Medulla oblongata (tissue), 1 donor: ENCODE measurements around the gene STARD8.

ENCODE experiments used
- DNase-seq: peaks from one replicate; pipeline ENCODE4 v3.0.0-alpha.2; 2015; ENCODE audit errors: extremely low spot score

The STARD8 gene

GRCh38 chrX:68690936-68691501, 43.6 kb downstream of the STARD8 start:
- DNase-seq = no peak

GRCh38 chrX:68691921-68692320, 44.5 kb downstream of the STARD8 start:
- no peak for DNase-seq

- DNase-seq = no peak
These were observed 45.2 kb downstream of the STARD8 start for GRCh38 chrX:68692651-68693050.

- peak; percentile 60 for DNase-seq
These were observed 46.3 kb downstream of the STARD8 start for GRCh38 chrX:68693481-68694434.

GRCh38 chrX:68694435-68695205, 47.2 kb downstream of the STARD8 start:
- no peak for DNase-seq

GRCh38 chrX:68695206-68695845, 47.9 kb downstream of the STARD8 start:
- no peak for DNase-seq

GRCh38 chrX:68696267-68696990, 49.0 kb downstream of the STARD8 start:
- no peak for DNase-seq

- DNase-seq = no peak
These were observed 49.6 kb downstream of the STARD8 start for GRCh38 chrX:68697036-68697435.

- no peak for DNase-seq
These were observed 50.1 kb downstream of the STARD8 start for GRCh38 chrX:68697465-68698125.

GRCh38 chrX:68698942-68699341, 51.5 kb downstream of the STARD8 start:
- DNase-seq = no peak

- DNase-seq = no peak
These were observed 52.7 kb downstream of the STARD8 start for GRCh38 chrX:68699960-68700746.

- no peak for DNase-seq
These were observed 55.9 kb downstream of the STARD8 start for GRCh38 chrX:68703369-68703768.

- DNase-seq = no peak
These were observed 56.4 kb downstream of the STARD8 start for GRCh38 chrX:68703846-68704245.

- DNase-seq = no peak
These were observed 58.5 kb downstream of the STARD8 start for GRCh38 chrX:68705986-68706385.

- DNase-seq = no peak
These were observed 61.2 kb downstream of the STARD8 start for GRCh38 chrX:68708503-68709290.

- DNase-seq = peak; percentile 17
These were observed 63.6 kb downstream of the STARD8 start for GRCh38 chrX:68710870-68711576.

GRCh38 chrX:68711845-68712244, 64.4 kb downstream of the STARD8 start:
- DNase-seq = no peak

- no peak for DNase-seq
These were observed 67.4 kb downstream of the STARD8 start for GRCh38 chrX:68714856-68715255.
